DND-41 (cell line): ENCODE measurements around the gene DNMT1.

Experiments used
- ATAC-seq: fragments of 200-7000 bp; cut with Tn5 transposase; 3 replicates; pipeline ENCODE4 v1.9.1; 2021; ENCODE audit warnings: low read depth; ENCODE audit not compliant: insufficient read depth
- DNase-seq: peaks from one replicate; pipeline ENCODE4 v3.0.0-alpha.2; 2020
- H2AFZ ChIP-seq: 2 replicates; pipeline ENCODE4 v1.6.0; 2012; ENCODE audit warnings: low read depth, low read length
- H3K27ac ChIP-seq: 2 replicates; pipeline ENCODE4 v1.5.1; 2012; ENCODE audit warnings: low read length, inconsistent platforms
- H3K27me3 ChIP-seq: fragments of 200-600 bp; sonication (generic); 2 replicates; pipeline ENCODE4 v1.6.0; 2012; ENCODE audit warnings: low read length, mild to moderate bottlenecking, inconsistent platforms; ENCODE audit not compliant: insufficient read depth, poor library complexity
- H3K36me3 ChIP-seq: 2 replicates; pipeline ENCODE4 v1.5.1; 2012; ENCODE audit warnings: low read length, inconsistent platforms; ENCODE audit not compliant: insufficient read depth
- H3K4me1 ChIP-seq: 2 replicates; pipeline ENCODE4 v1.5.1; 2012; ENCODE audit warnings: mild to moderate bottlenecking, low read length; ENCODE audit not compliant: insufficient read depth
- H3K4me2 ChIP-seq: 2 replicates; pipeline ENCODE4 v1.6.0; 2012; ENCODE audit warnings: mild to moderate bottlenecking, moderate library complexity, low read length, inconsistent platforms; ENCODE audit not compliant: insufficient read depth
- H3K4me3 ChIP-seq, 2 experiments: fragments of 200-600 bp in 1 of 2; shearing (Covaris generic) in 1 of 2; 2 replicates each; pipeline ENCODE4 v1.5.1; 2012 to 2016; ENCODE audit warnings: inconsistent platforms in 2 of 2, low read length in 2 of 2, mild to moderate bottlenecking in 2 of 2, low read depth in 1 of 2, moderate library complexity in 1 of 2
- H3K79me2 ChIP-seq: 2 replicates; pipeline ENCODE4 v1.6.0; 2012; ENCODE audit warnings: low read length, inconsistent platforms; ENCODE audit not compliant: insufficient read depth
- H3K9ac ChIP-seq: 2 replicates; pipeline ENCODE4 v1.6.0; 2012; ENCODE audit warnings: low read depth, mild to moderate bottlenecking, inconsistent platforms, low read length, moderate library complexity
- H3K9me3 ChIP-seq: 2 replicates; pipeline ENCODE4 v1.5.1; 2012; ENCODE audit warnings: low read length, moderate library complexity, mild to moderate bottlenecking, inconsistent platforms; ENCODE audit not compliant: insufficient read depth, severe bottlenecking
- H4K20me1 ChIP-seq: 2 replicates; pipeline ENCODE4 v1.6.0; 2012; ENCODE audit warnings: low read length; ENCODE audit not compliant: insufficient read depth
- EZH2 ChIP-seq: IDR thresholded peaks from 3 replicates; pipeline ENCODE4 v1.6.1; 2012; ENCODE audit warnings: borderline replicate concordance, low read depth, mild to moderate bottlenecking, moderate library complexity, low read length, inconsistent platforms; ENCODE audit not compliant: severe bottlenecking
- TF ChIP-seq, protein P1 (sequence below): IDR thresholded peaks from 2 replicates; pipeline ENCODE4 v1.5.1; 2012; ENCODE audit warnings: borderline replicate concordance, low read length, moderate library complexity, mild to moderate bottlenecking; ENCODE audit not compliant: poor library complexity, severe bottlenecking; ENCODE audit errors: extremely low read depth

DNMT1 gene

GRCh38 chr19:10159610-10160009, 35.1 kb downstream of the DNMT1 start:
- H2AFZ ChIP-seq: no peak overlapping the region
- peaks cover 98% of the 10 kb centered on the region for H3K36me3 ChIP-seq
- no peak for ATAC-seq
- H3K4me3 ChIP-seq: no peak overlapping the region
- no peaks in the 10 kb centered on the region for H3K9me3 ChIP-seq
- H3K4me2 ChIP-seq: no peak overlapping the region
- no peak for DNase-seq
- no peaks in the 10 kb centered on the region for H3K27me3 ChIP-seq
- H3K4me1 ChIP-seq: no peaks in the 10 kb centered on the region
- H4K20me1 ChIP-seq: peaks cover 42% of the 10 kb centered on the region
- no peak overlapping the region for H3K9ac ChIP-seq
- peaks cover 53% of the 10 kb centered on the region for H3K79me2 ChIP-seq
- H3K27ac ChIP-seq: no peak overlapping the region
- no peak for TF ChIP-seq EZH2
- TF ChIP-seq, protein P1, sequence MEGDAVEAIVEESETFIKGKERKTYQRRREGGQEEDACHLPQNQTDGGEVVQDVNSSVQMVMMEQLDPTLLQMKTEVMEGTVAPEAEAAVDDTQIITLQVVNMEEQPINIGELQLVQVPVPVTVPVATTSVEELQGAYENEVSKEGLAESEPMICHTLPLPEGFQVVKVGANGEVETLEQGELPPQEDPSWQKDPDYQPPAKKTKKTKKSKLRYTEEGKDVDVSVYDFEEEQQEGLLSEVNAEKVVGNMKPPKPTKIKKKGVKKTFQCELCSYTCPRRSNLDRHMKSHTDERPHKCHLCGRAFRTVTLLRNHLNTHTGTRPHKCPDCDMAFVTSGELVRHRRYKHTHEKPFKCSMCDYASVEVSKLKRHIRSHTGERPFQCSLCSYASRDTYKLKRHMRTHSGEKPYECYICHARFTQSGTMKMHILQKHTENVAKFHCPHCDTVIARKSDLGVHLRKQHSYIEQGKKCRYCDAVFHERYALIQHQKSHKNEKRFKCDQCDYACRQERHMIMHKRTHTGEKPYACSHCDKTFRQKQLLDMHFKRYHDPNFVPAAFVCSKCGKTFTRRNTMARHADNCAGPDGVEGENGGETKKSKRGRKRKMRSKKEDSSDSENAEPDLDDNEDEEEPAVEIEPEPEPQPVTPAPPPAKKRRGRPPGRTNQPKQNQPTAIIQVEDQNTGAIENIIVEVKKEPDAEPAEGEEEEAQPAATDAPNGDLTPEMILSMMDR: no peak

DNA sequence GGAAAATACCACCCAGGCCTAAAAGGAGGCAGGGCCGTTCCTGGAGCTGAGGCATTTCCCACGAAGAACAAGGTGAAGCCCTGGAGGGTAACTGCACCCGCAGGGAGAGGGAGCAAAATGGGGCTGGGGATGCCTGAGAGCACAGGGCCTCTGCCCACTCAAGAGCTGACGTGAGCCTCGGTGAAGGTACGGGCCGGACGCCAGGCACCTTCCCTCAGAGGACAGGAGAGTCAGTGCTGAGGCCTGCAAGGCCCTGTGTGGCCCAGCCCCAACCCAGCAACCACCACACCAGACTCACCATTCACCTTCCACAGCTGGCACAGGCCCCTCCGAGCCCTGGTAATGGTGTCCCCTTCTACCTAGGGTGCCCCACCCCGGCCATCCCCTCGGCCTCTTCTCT, 36.3 kb downstream of the DNMT1 start:
- Histone ChIP-seq H4K20me1 (peaks cover 46% of the 10 kb centered on the region), H3K9ac (no peak overlapping the region)
- TF ChIP-seq, protein P1: no peak
- TF ChIP-seq EZH2: no peak

GRCh38 chr19:10158071-10158470, 36.7 kb downstream of the DNMT1 start:
- Histone ChIP-seq H3K9me3 (no peaks in the 10 kb centered on the region), H3K27ac (no peak overlapping the region), H3K36me3 (peaks cover 99% of the 10 kb centered on the region), H2AFZ (no peak overlapping the region), H3K4me3 (no peak overlapping the region), H4K20me1 (peaks cover 46% of the 10 kb centered on the region), H3K79me2 (peaks cover 57% of the 10 kb centered on the region), H3K27me3 (no peaks in the 10 kb centered on the region), H3K4me2 (no peak overlapping the region), H3K4me1 (no peaks in the 10 kb centered on the region), H3K9ac (no peak overlapping the region)
- DNase-seq: no peak
- no peak for ATAC-seq
- TF ChIP-seq, protein P1: no peak
- no peak for TF ChIP-seq EZH2

More for the DNA sequence above, 36.3 kb downstream of the DNMT1 start:
- Histone ChIP-seq H3K4me1 (no peaks in the 10 kb centered on the region), H3K9me3 (no peaks in the 10 kb centered on the region), H3K36me3 (peaks cover 99% of the 10 kb centered on the region), H3K4me3 (no peak overlapping the region), H3K27ac (no peak overlapping the region), H2AFZ (no peak overlapping the region), H3K27me3 (no peaks in the 10 kb centered on the region), H3K79me2 (peaks cover 57% of the 10 kb centered on the region), H3K4me2 (no peak overlapping the region)
- no peak for DNase-seq
- no peak for ATAC-seq

- H2AFZ ChIP-seq: no peak overlapping the region
- H4K20me1 ChIP-seq: peaks cover 54% of the 10 kb centered on the region
- H3K4me2 ChIP-seq: no peak overlapping the region
- no peak overlapping the region for H3K9ac ChIP-seq
- peaks cover 100% of the 10 kb centered on the region for H3K36me3 ChIP-seq
- peaks cover 57% of the 10 kb centered on the region for H3K79me2 ChIP-seq
- no peak overlapping the region for H3K27ac ChIP-seq
- H3K27me3 ChIP-seq: no peaks in the 10 kb centered on the region
- no peaks in the 10 kb centered on the region for H3K9me3 ChIP-seq
- H3K4me1 ChIP-seq: no peaks in the 10 kb centered on the region
- no peak for DNase-seq
- no peak for ATAC-seq
- no peak overlapping the region for H3K4me3 ChIP-seq
- TF ChIP-seq EZH2: no peak
- TF ChIP-seq, protein P1: no peak
Measured at GRCh38 chr19:10155839-10156238, 38.9 kb downstream of the DNMT1 start.
